Tibial artery (tissue), 4 donors: ENCODE measurements around the gene DBI.

Experiments
- DNase-seq, 2 donors: peaks; one replicate each; pipeline ENCODE4 v3.0.0-alpha.2; 2019
- H3K27ac ChIP-seq, 2 donors: fragments of 200-600 bp; sonication (generic) in 1 of 2; 1 replicate in 1 of 2; 2 replicates in 1 of 2; pipeline ENCODE4 v1.5.1; 2018 to 2019; ENCODE audit warnings: mild to moderate bottlenecking in 1 of 2
- H3K27me3 ChIP-seq, 2 donors: fragments of 200-600 bp; sonication (generic) in 1 of 2; one replicate each; pipeline versions ENCODE4 v1.5.1 to v1.6.0; 2016 to 2019
- H3K36me3 ChIP-seq, 3 donors: fragments of 200-600 bp; sonication (generic) in 2 of 3; one replicate each; pipeline ENCODE4 v1.5.1; 2016 to 2019; ENCODE audit warnings: mild to moderate bottlenecking in 2 of 3
- H3K4me1 ChIP-seq, 4 donors: fragments of 200-600 bp; sonication (generic) in 2 of 4; 1 replicate in 3 of 4; 2 replicates in 1 of 4; pipeline ENCODE4 v1.5.1; 2016 to 2019
- H3K4me3 ChIP-seq, 2 donors: fragments of 200-600 bp; sonication (generic) in 1 of 2; 1 replicate in 1 of 2; 2 replicates in 1 of 2; pipeline ENCODE4 v1.5.1; 2018 to 2019; ENCODE audit warnings: mild to moderate bottlenecking in 2 of 2
- H3K9me3 ChIP-seq, 3 donors: fragments of 200-600 bp; sonication (generic) in 1 of 3; one replicate each; pipeline ENCODE4 v1.5.1; 2016 to 2019
- CTCF ChIP-seq, 2 experiments: fragments of 200-600 bp in 1 of 2; fragments of 450-650 bp in 1 of 2; IDR thresholded peaks; one replicate each; pipeline ENCODE4 v1.5.1; 2017 to 2019; ENCODE audit warnings: antibody characterized with exemption in 2 of 2, mild to moderate bottlenecking in 1 of 2, moderate library complexity in 1 of 2
- intact Hi-C: fragments of 100-400 bp; cut with DNase I; formaldehyde crosslinking; loops from one replicate; pipeline ENCODE4 v1.15.0; 2023; ENCODE audit warnings: low total_unique reads

DBI gene

GRCh38 chr2:119326938-119327337 lies 39.8 kb upstream of the DBI start:
- H3K27ac ChIP-seq: no peak overlapping the region
- TF ChIP-seq CTCF (IDR thresholded peaks at IDR 0.05): no peak
- no peaks in the 10 kb centered on the region for H3K36me3 ChIP-seq
- H3K9me3 ChIP-seq: no peaks in the 10 kb centered on the region
- no peaks in the 10 kb centered on the region for H3K27me3 ChIP-seq
- intact Hi-C loops: no loop called here
- H3K4me1 ChIP-seq: no peaks in the 10 kb centered on the region
- no peak for DNase-seq
- H3K4me3 ChIP-seq: no peak overlapping the region

- H3K27me3 ChIP-seq: no peaks in the 10 kb centered on the region
- intact Hi-C loops: no loop called here
- H3K27ac ChIP-seq: no peak overlapping the region
- DNase-seq: no peak
- TF ChIP-seq CTCF (IDR thresholded peaks at IDR 0.05): no peak
- H3K9me3 ChIP-seq: no peaks in the 10 kb centered on the region
- no peaks in the 10 kb centered on the region for H3K4me1 ChIP-seq
- no peaks in the 10 kb centered on the region for H3K36me3 ChIP-seq
- H3K4me3 ChIP-seq: no peak overlapping the region
Observed at GRCh38 chr2:119327431-119327830, 39.3 kb upstream of the DBI start.

GRCh38 chr2:119332953-119333352 lies 33.8 kb upstream of the DBI start:
- DNase-seq: no peak
- H3K9me3 ChIP-seq: no peaks in the 10 kb centered on the region
- no peak overlapping the region for H3K4me3 ChIP-seq
- intact Hi-C loops: no loop called here
- H3K4me1 ChIP-seq: no peaks in the 10 kb centered on the region
- H3K36me3 ChIP-seq: peaks cover 6 to 29% (median 10%) of the 10 kb centered on the region in 3 donors
- H3K27me3 ChIP-seq: no peaks in the 10 kb centered on the region
- no peak for TF ChIP-seq CTCF (IDR thresholded peaks at IDR 0.05)
- H3K27ac ChIP-seq: no peak overlapping the region

GRCh38 chr2:119333360-119333759 lies 33.4 kb upstream of the DBI start:
- H3K4me1 ChIP-seq: no peaks in the 10 kb centered on the region
- H3K36me3 ChIP-seq: peaks cover 6 to 30% (median 10%) of the 10 kb centered on the region in 3 donors
- TF ChIP-seq CTCF (IDR thresholded peaks at IDR 0.05): no peak
- H3K9me3 ChIP-seq: no peaks in the 10 kb centered on the region
- no peak overlapping the region for H3K27ac ChIP-seq
- DNase-seq: no peak
- H3K4me3 ChIP-seq: no peak overlapping the region
- no peaks in the 10 kb centered on the region for H3K27me3 ChIP-seq
- intact Hi-C loops: no loop called here

- intact Hi-C loops: no loop called here
- Histone ChIP-seq H3K9me3 (no peaks in the 10 kb centered on the region), H3K27me3 (no peaks in the 10 kb centered on the region), H3K36me3 (peaks cover 6 to 35% (median 10%) of the 10 kb centered on the region in 3 donors), H3K4me1 (no peaks in the 10 kb centered on the region), H3K4me3 (no peak overlapping the region), H3K27ac (no peak overlapping the region)
- DNase-seq: no peak
- TF ChIP-seq CTCF (IDR thresholded peaks at IDR 0.05): no peak
Observed at GRCh38 chr2:119333833-119334232, 32.9 kb upstream of the DBI start.

GRCh38 chr2:119337749-119338148 lies 29.0 kb upstream of the DBI start:
- Histone ChIP-seq H3K9me3 (no peaks in the 10 kb centered on the region), H3K4me3 (no peak overlapping the region), H3K27ac (no peak overlapping the region), H3K36me3 (peaks cover 6 to 38% (median 8%) of the 10 kb centered on the region in 3 donors), H3K4me1 (no peaks in the 10 kb centered on the region), H3K27me3 (no peaks in the 10 kb centered on the region)
- intact Hi-C loops: no loop called here
- no peak for DNase-seq
- TF ChIP-seq CTCF (IDR thresholded peaks at IDR 0.05): no peak
